ENCODE results near the gene TRIM67.
"Not testable (repeated sequence)": the region's sequence is repeated elsewhere in the genome, so short reads cannot be mapped to it uniquely, and the experiment has no call there.

TRIM67 gene

GRCh38 chr1:231209531-231209930 lies 47.7 kb downstream of the TRIM67 start:
- no peak for TF ChIP-seq CTCF (IDR thresholded peaks at IDR 0.05; ENCODE audit: control insufficient read depth, extremely low read depth, insufficient read depth)
- DNase-seq (ENCODE audit: low read depth): no peak
- H3K4me3 ChIP-seq (ENCODE audit: low read depth, low read length): no peak overlapping the region

GRCh38 chr1:231210126-231210525 lies 48.3 kb downstream of the TRIM67 start:
- no peak for DNase-seq (ENCODE audit: low read depth)
- TF ChIP-seq CTCF (IDR thresholded peaks at IDR 0.05; ENCODE audit: control insufficient read depth, extremely low read depth, insufficient read depth): no peak
- no peak overlapping the region for H3K4me3 ChIP-seq (ENCODE audit: low read depth, low read length)

- H3K4me3 ChIP-seq (ENCODE audit: low read depth, low read length): peak overlapping the region; percentile 51
- peak; percentile 40 for DNase-seq (ENCODE audit: low read depth)
- peak; percentile 92 for TF ChIP-seq CTCF (IDR thresholded peaks at IDR 0.05; ENCODE audit: control insufficient read depth, extremely low read depth, insufficient read depth)
Measured at GRCh38 chr1:231211005-231211857, 49.4 kb downstream of the TRIM67 start.

GRCh38 chr1:231212301-231212700 lies 50.4 kb downstream of the TRIM67 start:
- not testable (repeated sequence) for DNase-seq (ENCODE audit: low read depth); H3K4me3 ChIP-seq (ENCODE audit: low read depth, low read length)

- DNase-seq (ENCODE audit: low read depth): no peak
Measured at GRCh38 chr1:231213831-231214573, 52.1 kb downstream of the TRIM67 start.

GRCh38 chr1:231214918-231215680 lies 53.2 kb downstream of the TRIM67 start:
- H3K4me3 ChIP-seq (ENCODE audit: low read depth, low read length): no peak overlapping the region
- no peak for TF ChIP-seq CTCF (IDR thresholded peaks at IDR 0.05; ENCODE audit: control insufficient read depth, extremely low read depth, insufficient read depth)
- no peak for DNase-seq (ENCODE audit: low read depth)

More at GRCh38 chr1:231213831-231214573, 52.1 kb downstream of the TRIM67 start:
- no peak overlapping the region for H3K4me3 ChIP-seq (ENCODE audit: low read depth, low read length)
- no peak for TF ChIP-seq CTCF (IDR thresholded peaks at IDR 0.05; ENCODE audit: control insufficient read depth, extremely low read depth, insufficient read depth)

All from LNCaP clone FGC (cell line).